Fibroblast of villous mesenchyme (primary cell): ENCODE measurements around the gene BTF3. TPM values are rescaled to one million over a fixed set of nuclear protein-coding genes. Genes with fewer than 3 reads are reported as not detected.

Source experiments
- DNase-seq: peaks from one replicate; pipeline ENCODE4 v3.0.0-alpha.2; 2010; ENCODE audit warnings: low read depth
- H3K4me3 ChIP-seq: 2 replicates; pipeline ENCODE4 v1.5.1; 2011; ENCODE audit warnings: low read depth, mild to moderate bottlenecking, low read length
- CTCF ChIP-seq: IDR thresholded peaks from 2 replicates; pipeline ENCODE4 v1.5.1; 2012; ENCODE audit warnings: low read depth, mild to moderate bottlenecking, low read length; ENCODE audit not compliant: insufficient read depth
- total RNA-seq: library from RNA; depleted of rRNA; stranded (reverse); fragments of >200 nt; gene quantifications from 2 replicates; pipeline ENCODE4 v1.2.3, GENCODE V29; 2012

BTF3 gene
- total RNA-seq, 1 donor, result 216 TPM

DNA sequence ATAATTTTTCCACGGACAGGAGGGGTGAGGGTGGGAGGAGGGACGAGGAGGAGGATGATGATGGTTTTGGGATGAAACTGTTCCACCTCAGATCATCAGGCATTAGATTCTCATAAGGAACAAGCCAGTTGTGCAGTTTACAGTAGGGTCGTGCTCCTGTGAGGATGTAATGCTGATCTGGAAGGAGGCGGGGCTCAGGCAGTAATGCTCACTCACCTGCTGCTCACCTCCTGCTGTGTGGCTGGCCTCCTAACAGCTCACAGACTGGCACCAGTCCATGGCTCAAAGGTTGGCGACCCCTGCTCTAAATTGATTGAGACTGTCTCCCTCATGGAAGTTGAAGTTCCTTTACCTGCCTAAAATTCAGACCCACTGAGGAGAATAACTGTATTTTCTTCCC, 34.0 kb downstream of the BTF3 start:
- H3K4me3 ChIP-seq, result no peak overlapping the region
- no peak for TF ChIP-seq CTCF
- no peak for DNase-seq

DNA sequence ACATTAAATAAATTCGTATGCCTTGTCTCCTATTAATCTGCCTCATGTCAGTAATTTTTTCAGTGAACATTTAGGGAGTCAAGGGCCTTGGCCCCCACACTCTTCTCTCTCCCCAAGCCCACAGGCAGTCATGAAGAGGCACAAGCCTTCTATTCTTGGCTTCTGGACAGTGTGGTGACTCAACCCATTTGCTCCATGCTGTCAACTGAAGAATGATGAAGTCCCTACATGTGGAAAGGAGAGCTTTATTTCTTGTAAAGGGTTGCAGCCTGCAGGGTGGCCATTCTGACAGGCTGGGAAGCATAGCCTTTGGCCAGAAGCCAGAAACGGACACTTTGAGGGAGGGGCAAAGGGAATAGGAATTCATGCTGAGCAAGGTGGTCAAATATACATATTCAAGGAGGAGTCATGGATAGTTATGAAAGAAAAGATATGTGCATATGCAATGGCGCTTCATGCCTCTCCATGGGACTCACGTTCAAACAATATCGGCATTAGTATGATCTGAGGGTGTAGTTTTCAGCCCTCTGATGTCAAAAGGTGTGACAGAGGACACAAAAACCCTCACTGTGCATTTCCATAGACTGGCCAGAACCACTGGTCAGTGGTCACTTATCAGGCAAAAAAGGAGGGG, 35.9 kb downstream of the BTF3 start:
- TF ChIP-seq CTCF, result no peak
- H3K4me3 ChIP-seq, result no peak overlapping the region
- no peak for DNase-seq

DNA sequence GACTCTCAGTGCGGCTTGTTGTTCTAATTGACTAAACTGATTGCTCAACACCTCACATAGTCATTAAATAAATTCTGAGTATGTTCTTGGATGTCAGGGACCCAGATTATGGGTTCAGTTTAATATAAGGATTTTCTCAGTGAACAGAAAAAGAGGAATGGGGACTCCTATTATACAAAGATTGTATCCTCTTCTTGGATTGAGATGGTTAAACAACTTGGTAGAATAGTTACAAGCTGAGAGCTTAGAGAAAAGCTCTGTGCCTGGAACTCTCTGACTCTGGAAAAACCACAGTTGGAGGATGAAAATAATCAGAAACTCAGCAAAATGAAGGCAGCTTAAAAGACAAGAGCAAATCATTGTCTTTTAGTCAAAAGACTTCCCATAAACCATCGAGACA, 36.7 kb downstream of the BTF3 start:
- no peak for TF ChIP-seq CTCF
- DNase-seq, result no peak
- H3K4me3 ChIP-seq, result no peak overlapping the region

GRCh38 chr5:73539730-73540129, 41.5 kb downstream of the BTF3 start:
- DNase-seq, result no peak
- no peak for TF ChIP-seq CTCF
- no peak overlapping the region for H3K4me3 ChIP-seq

DNA sequence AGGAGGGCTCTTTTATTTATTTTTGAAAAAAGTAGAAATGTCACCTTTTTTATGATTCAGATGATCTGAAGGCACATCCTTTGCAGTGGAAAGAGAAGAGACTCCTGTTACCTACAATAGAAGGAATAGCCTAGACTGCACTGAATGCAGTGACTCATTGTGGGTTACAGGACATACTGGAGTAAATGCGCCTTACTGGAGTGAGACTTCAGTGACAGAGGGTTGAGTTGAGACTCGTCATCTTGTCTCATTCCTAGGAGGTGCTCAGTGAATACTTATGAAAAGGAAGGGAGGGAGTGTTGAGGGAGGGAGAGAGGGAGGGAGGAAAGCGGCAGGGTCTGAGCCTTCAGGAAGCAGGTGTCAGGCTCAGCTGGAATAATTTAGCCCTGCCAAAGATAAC, 42.0 kb downstream of the BTF3 start:
- no peak for DNase-seq
- TF ChIP-seq CTCF, result no peak
- no peak overlapping the region for H3K4me3 ChIP-seq

- H3K4me3 ChIP-seq, result no peak overlapping the region
- no peak for TF ChIP-seq CTCF
- no peak for DNase-seq
Observed at GRCh38 chr5:73542020-73542419, 43.8 kb downstream of the BTF3 start.
